Measurements from ENCODE around the gene VANGL2. TPM values are rescaled to one million over a fixed set of nuclear protein-coding genes. Genes with fewer than 3 reads are reported as not detected.

VANGL2 gene
- total and polyA plus RNA-seq, 2 of the 4 experiments (the other 2 are of a cell fraction) = 0.36 to 3.6 TPM

DNA sequence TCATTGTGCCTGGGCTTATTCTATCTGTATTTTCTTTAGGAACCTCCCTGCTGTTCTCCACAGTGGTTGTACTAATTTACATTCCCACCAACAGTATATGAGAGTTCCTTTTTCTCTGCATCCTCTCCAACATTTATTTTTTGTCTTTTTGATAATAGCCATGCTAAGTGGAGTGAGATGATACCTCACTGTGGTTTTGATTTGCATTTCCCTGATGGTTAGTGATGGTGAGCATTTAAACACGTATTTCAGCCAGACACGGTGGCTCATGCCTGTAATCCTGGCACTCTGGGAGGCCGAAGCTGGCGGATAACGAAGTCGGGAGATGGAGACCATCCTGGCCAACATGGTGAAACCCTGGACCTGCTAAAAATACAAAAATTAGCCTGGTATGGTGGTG, 64.8 kb downstream of the VANGL2 start:
- BruUV-seq (replicated peaks) = no TSS peak
- no CpG with 5 or more reads among the region's 6 CpGs for WGBS, 2 experiments (ENCODE audit: extremely low coverage in 2 of 2, insufficient read length in 1 of 2)
- Histone ChIP-seq H3K36me3 (ENCODE audit: control insufficient read depth, insufficient read depth, low read length) (no peaks in the 10 kb centered on the region), H4K5ac (ENCODE audit: low read depth, low read length) (no peak overlapping the region), H2BK15ac (ENCODE audit: low read depth, low read length) (no peak overlapping the region), H3K18ac (ENCODE audit: low read depth, low read length) (no peak overlapping the region), H3K14ac (replicated peaks; ENCODE audit: low read depth, low read length) (no peak overlapping the region), H4K8ac (ENCODE audit: low read depth in 2 of 2, low read length in 2 of 2) (no peak overlapping the region), H4K20me1 (ENCODE audit: insufficient read depth, low read length) (no peaks in the 10 kb centered on the region), H3K27me3 (ENCODE audit: control insufficient read depth, insufficient read depth, low read length) (no peaks in the 10 kb centered on the region), H2BK120ac (ENCODE audit: low read depth, low read length) (no peak overlapping the region), H3K79me1 (ENCODE audit: low read depth in 1 of 2, low read length in 2 of 2) (no peaks in the 10 kb centered on the region), H2AK9ac (replicated peaks; ENCODE audit: low read depth, low read length, poor library complexity) (no peak overlapping the region), H3K56ac (ENCODE audit: extremely low read depth, insufficient read depth, low read length) (no peak overlapping the region), H3K4me1 (ENCODE audit: control insufficient read depth, insufficient read depth, low read length) (no peaks in the 10 kb centered on the region), H3K4me3 (ENCODE audit: insufficient read depth, low read depth, low read length) (no peak overlapping the region), H2AFZ (replicated peaks; ENCODE audit: low read length, poor library complexity) (no peak overlapping the region), H3K4ac (ENCODE audit: low read depth, low read length) (no peak overlapping the region), H4K91ac (ENCODE audit: insufficient read depth, low read depth, low read length) (no peak overlapping the region), H2BK20ac (ENCODE audit: low read depth, low read length) (no peak overlapping the region), H3K27ac (ENCODE audit: insufficient read depth, low read length) (no peak overlapping the region), H3K9me1 (ENCODE audit: insufficient read depth, low read length) (no peaks in the 10 kb centered on the region), H2AK5ac (ENCODE audit: low read depth, low read length) (no peak overlapping the region), H3K9ac (ENCODE audit: low read depth, low read length) (no peak overlapping the region), H3K23ac (ENCODE audit: low read depth, low read length) (no peak overlapping the region), H3K4me2 (ENCODE audit: low read depth, low read length) (no peak overlapping the region), H3K9me3 (ENCODE audit: control insufficient read depth, insufficient read depth, low read length) (no peaks in the 10 kb centered on the region), H2BK5ac (ENCODE audit: low read depth, low read length, poor library complexity, severe bottlenecking) (no peak overlapping the region)
- in situ Hi-C loops (cut with MboI; ENCODE audit: low sequenced_read_pairs) = no loop called here
- ATAC-seq (ENCODE audit: low read depth) (no peak), DNase-seq (no peak)
- ChIA-PET CTCF (interaction anchor here (0.6 kb wide), 1 partner anchor 79 kb away, joined by 3 read pairs; no protein-coding TSS in a partner anchor), POLR2A (ENCODE audit: unreplicated experiment) (no interaction called here)
- intact Hi-C loops (cut with micrococcal nuclease) = no loop called here
- dilution Hi-C loops (cut with HindIII; ENCODE audit: low sequenced_read_pairs, unreplicated experiment) = no loop called here
- TF ChIP-seq MAZ (IDR thresholded peaks at IDR 0.05; ENCODE audit: borderline replicate concordance, low read depth, low read length) (no peak), RFX5 (IDR thresholded peaks at IDR 0.05; ENCODE audit: low read depth, low read length) (no peak), NFE2L2 (IDR thresholded peaks at IDR 0.05; ENCODE audit: low read depth, low read length) (no peak), SMC3 (IDR thresholded peaks at IDR 0.05; ENCODE audit: low read depth, low read length) (no peak), RAD21 (IDR thresholded peaks at IDR 0.05; ENCODE audit: low read length) (no peak), CHD1 (IDR thresholded peaks at IDR 0.05; ENCODE audit: low read depth, low read length) (no peak), MXI1 (IDR thresholded peaks at IDR 0.05; ENCODE audit: borderline replicate concordance, low read depth, low read length) (no peak), FOS (IDR thresholded peaks at IDR 0.05; ENCODE audit: low read depth, low read length) (no peak), BHLHE40 (IDR thresholded peaks at IDR 0.05; ENCODE audit: low read depth, low read length) (no peak), POLR2A (IDR thresholded peaks at IDR 0.05; ENCODE audit: low read depth, low read length) (no peak), RCOR1 (IDR thresholded peaks at IDR 0.05; ENCODE audit: insufficient replicate concordance, low read length) (no peak), MAFK (IDR thresholded peaks at IDR 0.05; ENCODE audit: low read depth, low read length) (no peak), CEBPB (IDR thresholded peaks at IDR 0.05; ENCODE audit: low read depth, low read length) (no peak)
- TF ChIP-seq, protein P1, sequence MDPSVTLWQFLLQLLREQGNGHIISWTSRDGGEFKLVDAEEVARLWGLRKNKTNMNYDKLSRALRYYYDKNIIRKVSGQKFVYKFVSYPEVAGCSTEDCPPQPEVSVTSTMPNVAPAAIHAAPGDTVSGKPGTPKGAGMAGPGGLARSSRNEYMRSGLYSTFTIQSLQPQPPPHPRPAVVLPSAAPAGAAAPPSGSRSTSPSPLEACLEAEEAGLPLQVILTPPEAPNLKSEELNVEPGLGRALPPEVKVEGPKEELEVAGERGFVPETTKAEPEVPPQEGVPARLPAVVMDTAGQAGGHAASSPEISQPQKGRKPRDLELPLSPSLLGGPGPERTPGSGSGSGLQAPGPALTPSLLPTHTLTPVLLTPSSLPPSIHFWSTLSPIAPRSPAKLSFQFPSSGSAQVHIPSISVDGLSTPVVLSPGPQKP (IDR thresholded peaks at IDR 0.05; ENCODE audit: borderline replicate concordance, low read depth, low read length) = no peak
- TF ChIP-seq, protein P2, sequence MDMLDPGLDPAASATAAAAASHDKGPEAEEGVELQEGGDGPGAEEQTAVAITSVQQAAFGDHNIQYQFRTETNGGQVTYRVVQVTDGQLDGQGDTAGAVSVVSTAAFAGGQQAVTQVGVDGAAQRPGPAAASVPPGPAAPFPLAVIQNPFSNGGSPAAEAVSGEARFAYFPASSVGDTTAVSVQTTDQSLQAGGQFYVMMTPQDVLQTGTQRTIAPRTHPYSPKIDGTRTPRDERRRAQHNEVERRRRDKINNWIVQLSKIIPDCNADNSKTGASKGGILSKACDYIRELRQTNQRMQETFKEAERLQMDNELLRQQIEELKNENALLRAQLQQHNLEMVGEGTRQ (IDR thresholded peaks at IDR 0.05; ENCODE audit: low read depth, low read length) = no peak
- TF ChIP-seq, protein P3, sequence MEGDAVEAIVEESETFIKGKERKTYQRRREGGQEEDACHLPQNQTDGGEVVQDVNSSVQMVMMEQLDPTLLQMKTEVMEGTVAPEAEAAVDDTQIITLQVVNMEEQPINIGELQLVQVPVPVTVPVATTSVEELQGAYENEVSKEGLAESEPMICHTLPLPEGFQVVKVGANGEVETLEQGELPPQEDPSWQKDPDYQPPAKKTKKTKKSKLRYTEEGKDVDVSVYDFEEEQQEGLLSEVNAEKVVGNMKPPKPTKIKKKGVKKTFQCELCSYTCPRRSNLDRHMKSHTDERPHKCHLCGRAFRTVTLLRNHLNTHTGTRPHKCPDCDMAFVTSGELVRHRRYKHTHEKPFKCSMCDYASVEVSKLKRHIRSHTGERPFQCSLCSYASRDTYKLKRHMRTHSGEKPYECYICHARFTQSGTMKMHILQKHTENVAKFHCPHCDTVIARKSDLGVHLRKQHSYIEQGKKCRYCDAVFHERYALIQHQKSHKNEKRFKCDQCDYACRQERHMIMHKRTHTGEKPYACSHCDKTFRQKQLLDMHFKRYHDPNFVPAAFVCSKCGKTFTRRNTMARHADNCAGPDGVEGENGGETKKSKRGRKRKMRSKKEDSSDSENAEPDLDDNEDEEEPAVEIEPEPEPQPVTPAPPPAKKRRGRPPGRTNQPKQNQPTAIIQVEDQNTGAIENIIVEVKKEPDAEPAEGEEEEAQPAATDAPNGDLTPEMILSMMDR (conservative IDR thresholded peaks at IDR 0.05; ENCODE audit: low read depth, low read length) = no peak

All from IMR-90 (cell line).